HG02798 (cell line): ENCODE data around the gene TMEM30A.

Experiments used
- ATAC-seq: cut with Tn5 transposase; IDR thresholded peaks from one replicate; pipeline ENCODE4 v1.9.1; 2021; ENCODE audit warnings: mild to moderate bottlenecking; ENCODE audit not compliant: unreplicated experiment, poor library complexity

TMEM30A gene

GRCh38 chr6:75222261-75222660, 62.3 kb downstream of the TMEM30A start:
- no peak for ATAC-seq

- no peak for ATAC-seq
Observed at GRCh38 chr6:75221116-75221515, 63.5 kb downstream of the TMEM30A start.

- no peak for ATAC-seq
Observed at GRCh38 chr6:75220357-75220756, 64.2 kb downstream of the TMEM30A start.

- ATAC-seq = no peak
Observed at GRCh38 chr6:75219263-75219662, 65.3 kb downstream of the TMEM30A start.

GRCh38 chr6:75217193-75217592, 67.4 kb downstream of the TMEM30A start:
- ATAC-seq = peak; percentile 34

GRCh38 chr6:75215291-75215690, 69.3 kb downstream of the TMEM30A start:
- ATAC-seq = no peak

- ATAC-seq = peak; percentile 51
Observed at GRCh38 chr6:75213732-75214131, 70.9 kb downstream of the TMEM30A start.

GRCh38 chr6:75213112-75213511, 71.5 kb downstream of the TMEM30A start:
- no peak for ATAC-seq

- ATAC-seq = no peak
Observed at GRCh38 chr6:75211920-75212590, 72.5 kb downstream of the TMEM30A start.

GRCh38 chr6:75210885-75211739, 73.5 kb downstream of the TMEM30A start:
- ATAC-seq = no peak

- no peak for ATAC-seq
Observed at GRCh38 chr6:75209184-75209723, 75.3 kb downstream of the TMEM30A start.

- ATAC-seq = peak; percentile 79
Observed at GRCh38 chr6:75208298-75209183, 76.1 kb downstream of the TMEM30A start.

GRCh38 chr6:75206576-75207342, 77.8 kb downstream of the TMEM30A start:
- no peak for ATAC-seq

GRCh38 chr6:75205776-75206575, 78.6 kb downstream of the TMEM30A start, which contains the start of gene COL12A1:
COL12A1 (minus strand) TSS chr6:75206053; CDS start chr6:75202792, 3,261 bp downstream.
- no peak for ATAC-seq

GRCh38 chr6:75204959-75205775, 79.4 kb downstream of the TMEM30A start:
- ATAC-seq = no peak

GRCh38 chr6:75204217-75204958, 80.2 kb downstream of the TMEM30A start:
- no peak for ATAC-seq

- ATAC-seq = no peak
Observed at GRCh38 chr6:75203721-75204120, 80.9 kb downstream of the TMEM30A start.
